Activated naive CD8-positive, alpha-beta T cell (primary cell): ENCODE results near the gene SPG11.
"Not testable (repeated sequence)": the region's sequence is repeated elsewhere in the genome, so short reads cannot be mapped to it uniquely, and the experiment has no call there.

ENCODE experiments used
- H3K27ac Mint-ChIP-seq: one replicate; pipeline ENCODE4 v1.8.0; 2021; ENCODE audit warnings: mixed read lengths
- H3K27me3 Mint-ChIP-seq: one replicate; pipeline ENCODE4 v1.8.0; 2021; ENCODE audit warnings: mixed read lengths
- H3K36me3 Mint-ChIP-seq: one replicate; pipeline ENCODE4 v1.8.0; 2021; ENCODE audit warnings: mixed read lengths
- H3K4me1 Mint-ChIP-seq: one replicate; pipeline ENCODE4 v1.8.0; 2021; ENCODE audit warnings: low read depth, mixed read lengths
- H3K4me3 Mint-ChIP-seq: one replicate; pipeline ENCODE4 v1.8.0; 2021; ENCODE audit warnings: mild to moderate bottlenecking, mixed read lengths
- H3K9me3 Mint-ChIP-seq: one replicate; pipeline ENCODE4 v1.8.0; 2021; ENCODE audit warnings: low read depth, mixed read lengths

SPG11 gene

GRCh38 chr15:44536962-44537734 is 126.3 kb downstream of the SPG11 start, which contains the start of gene EIF3J:
EIF3J (plus strand) TSS chr15:44537147; CDS start chr15:44537195, 48 bp downstream.
- peak within 1 kb of the TSS; percentile 94 for H3K4me3 Mint-ChIP-seq
- no peaks in the 10 kb centered on the region for H3K27me3 Mint-ChIP-seq
- peaks cover 17% of the 10 kb centered on the region for H3K36me3 Mint-ChIP-seq
- peak within 1 kb of the TSS; percentile 97 for H3K27ac Mint-ChIP-seq
- no peaks in the 10 kb centered on the region for H3K9me3 Mint-ChIP-seq
- H3K4me1 Mint-ChIP-seq: peaks cover 51% of the 10 kb centered on the region

DNA sequence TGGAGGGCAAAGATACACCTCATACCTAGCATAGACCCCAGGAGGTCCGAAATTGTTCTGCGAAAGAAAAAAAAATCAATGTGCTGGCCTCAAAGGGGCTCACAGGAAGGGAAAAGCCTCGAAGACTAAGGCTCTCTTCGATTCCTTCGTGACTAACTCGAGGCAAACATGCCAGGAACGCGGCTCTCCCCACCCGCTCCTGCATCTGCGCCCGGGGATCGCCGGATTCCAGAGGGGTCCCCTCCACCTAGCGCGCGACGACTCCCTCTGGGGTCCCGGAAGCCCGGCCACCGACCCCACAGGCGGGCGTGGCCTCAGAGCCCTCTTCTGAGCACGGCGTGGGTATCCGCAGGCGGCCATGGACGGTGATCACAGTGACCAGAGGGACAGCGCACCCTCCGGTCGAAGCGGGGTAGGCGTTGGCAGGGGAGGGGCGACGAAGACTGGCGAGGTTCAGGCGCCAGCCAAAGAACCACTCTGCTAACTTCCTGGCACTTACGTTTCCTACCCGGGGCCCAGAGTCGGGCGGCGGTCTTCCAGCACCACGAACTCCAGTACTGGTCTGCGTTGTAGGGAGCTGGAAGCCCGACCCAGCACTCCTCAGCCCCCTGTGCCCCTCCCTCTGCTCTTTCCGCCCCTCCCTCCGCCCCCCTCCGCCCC is 127.0 kb downstream of the SPG11 start:
- Mint-ChIP-seq H3K4me1 (peaks cover 44% of the 10 kb centered on the region), H3K27me3 (no peaks in the 10 kb centered on the region), H3K9me3 (no peaks in the 10 kb centered on the region), H3K4me3 (peak overlapping the region; percentile 94), H3K27ac (peak overlapping the region; percentile 97), H3K36me3 (peaks cover 13% of the 10 kb centered on the region)

GRCh38 chr15:44535523-44536301 is 127.8 kb downstream of the SPG11 start:
- peaks cover 40% of the 10 kb centered on the region for H3K4me1 Mint-ChIP-seq
- peaks cover 10% of the 10 kb centered on the region for H3K36me3 Mint-ChIP-seq
- H3K27me3 Mint-ChIP-seq: no peaks in the 10 kb centered on the region
- H3K27ac Mint-ChIP-seq: peak overlapping the region; percentile 97
- no peaks in the 10 kb centered on the region for H3K9me3 Mint-ChIP-seq
- peak overlapping the region; percentile 94 for H3K4me3 Mint-ChIP-seq

DNA sequence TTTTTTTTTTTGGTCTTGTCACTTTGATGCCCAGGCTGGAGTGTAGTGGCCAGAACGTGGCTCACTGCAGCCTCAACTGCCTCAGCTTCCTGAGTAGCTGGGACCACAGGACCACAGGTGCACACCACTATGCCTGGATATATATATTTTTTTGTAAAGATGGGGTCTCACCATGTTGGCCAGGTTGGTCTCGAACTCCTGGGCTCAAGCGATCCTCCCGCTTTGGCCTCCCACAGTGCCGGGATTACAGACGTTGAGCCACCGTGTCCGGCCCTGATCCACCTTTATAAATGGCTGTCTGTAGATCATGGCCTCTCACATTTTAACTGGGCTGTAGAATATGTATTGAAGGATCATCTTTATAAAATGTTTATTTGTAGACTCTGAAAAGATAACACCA is 128.4 kb downstream of the SPG11 start:
- peak overlapping the region; percentile 64 for H3K27ac Mint-ChIP-seq
- H3K4me3 Mint-ChIP-seq: peak overlapping the region; percentile 94
- H3K27me3 Mint-ChIP-seq: no peaks in the 10 kb centered on the region
- peaks cover 38% of the 10 kb centered on the region for H3K4me1 Mint-ChIP-seq
- no peaks in the 10 kb centered on the region for H3K9me3 Mint-ChIP-seq
- peaks cover 8% of the 10 kb centered on the region for H3K36me3 Mint-ChIP-seq

DNA sequence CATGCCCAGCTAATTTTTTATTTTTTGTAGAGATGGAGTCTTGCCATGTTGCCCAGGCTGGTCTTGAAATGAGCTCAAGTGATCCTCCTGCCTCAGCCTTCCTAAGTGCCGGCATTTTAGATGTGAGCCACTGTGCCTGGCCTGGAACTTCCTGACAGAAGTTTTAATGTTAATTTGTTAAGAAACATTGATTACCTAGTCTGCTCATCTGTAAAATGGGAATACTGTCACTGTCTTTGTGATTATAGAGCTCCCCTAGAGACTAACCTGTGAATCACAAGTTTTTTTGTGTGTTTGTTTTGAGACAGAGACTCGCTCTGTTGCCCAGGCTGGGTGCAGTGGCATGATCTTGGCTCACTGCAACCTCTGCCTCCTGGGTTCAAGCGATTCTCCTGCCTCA is 130.8 kb downstream of the SPG11 start:
- Mint-ChIP-seq H3K9me3 (no peaks in the 10 kb centered on the region), H3K27me3 (no peaks in the 10 kb centered on the region), H3K36me3 (no peaks in the 10 kb centered on the region), H3K4me1 (peaks cover 29% of the 10 kb centered on the region), H3K27ac (no peak overlapping the region), H3K4me3 (no peak overlapping the region)

DNA sequence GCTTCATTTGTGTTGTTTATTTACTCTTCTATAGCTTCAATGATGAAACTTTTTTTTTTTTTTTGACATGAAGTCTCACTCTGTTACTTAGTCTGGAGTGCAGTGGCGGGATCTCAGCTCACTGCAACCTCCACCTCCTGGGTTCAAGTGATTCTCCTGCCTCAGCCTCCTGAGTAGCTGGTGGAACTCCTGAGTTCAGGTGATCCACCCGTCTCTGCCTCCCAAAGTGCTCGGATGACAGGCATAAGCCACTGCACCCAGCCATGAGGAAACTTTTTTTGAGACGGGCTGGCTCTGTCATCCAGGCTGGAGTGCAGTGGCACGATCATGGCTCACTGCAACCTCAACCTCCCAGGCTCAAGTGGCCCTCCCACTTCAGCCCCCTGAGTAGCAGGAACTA is 131.2 kb downstream of the SPG11 start:
- peaks cover 29% of the 10 kb centered on the region for H3K4me1 Mint-ChIP-seq
- H3K27me3 Mint-ChIP-seq, H3K9me3 Mint-ChIP-seq, H3K27ac Mint-ChIP-seq, H3K36me3 Mint-ChIP-seq, H3K4me3 Mint-ChIP-seq: not testable (repeated sequence)

DNA sequence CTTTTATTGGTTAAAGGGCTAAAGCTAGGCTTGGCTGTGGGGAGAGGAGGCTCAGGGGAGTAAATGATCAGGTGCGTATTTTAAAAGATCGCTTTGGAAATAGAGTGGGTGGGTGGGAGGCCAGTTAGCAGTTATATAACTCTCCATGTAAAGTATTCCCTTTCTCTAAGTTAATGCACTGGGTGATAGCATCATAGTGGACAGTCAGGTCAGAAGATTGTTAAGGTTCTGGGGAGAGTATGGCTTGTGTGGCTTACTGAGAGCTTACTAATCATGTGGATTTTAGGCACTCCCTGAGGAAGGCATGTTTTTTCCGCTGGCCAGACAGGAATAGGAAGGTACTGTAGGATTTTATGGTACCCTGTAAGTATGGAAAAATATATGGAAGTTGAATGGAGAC is 132.8 kb downstream of the SPG11 start:
- Mint-ChIP-seq H3K27me3 (no peaks in the 10 kb centered on the region), H3K36me3 (no peaks in the 10 kb centered on the region), H3K4me1 (peaks cover 23% of the 10 kb centered on the region), H3K9me3 (no peaks in the 10 kb centered on the region), H3K27ac (peak overlapping the region; percentile 81), H3K4me3 (no peak overlapping the region)

DNA sequence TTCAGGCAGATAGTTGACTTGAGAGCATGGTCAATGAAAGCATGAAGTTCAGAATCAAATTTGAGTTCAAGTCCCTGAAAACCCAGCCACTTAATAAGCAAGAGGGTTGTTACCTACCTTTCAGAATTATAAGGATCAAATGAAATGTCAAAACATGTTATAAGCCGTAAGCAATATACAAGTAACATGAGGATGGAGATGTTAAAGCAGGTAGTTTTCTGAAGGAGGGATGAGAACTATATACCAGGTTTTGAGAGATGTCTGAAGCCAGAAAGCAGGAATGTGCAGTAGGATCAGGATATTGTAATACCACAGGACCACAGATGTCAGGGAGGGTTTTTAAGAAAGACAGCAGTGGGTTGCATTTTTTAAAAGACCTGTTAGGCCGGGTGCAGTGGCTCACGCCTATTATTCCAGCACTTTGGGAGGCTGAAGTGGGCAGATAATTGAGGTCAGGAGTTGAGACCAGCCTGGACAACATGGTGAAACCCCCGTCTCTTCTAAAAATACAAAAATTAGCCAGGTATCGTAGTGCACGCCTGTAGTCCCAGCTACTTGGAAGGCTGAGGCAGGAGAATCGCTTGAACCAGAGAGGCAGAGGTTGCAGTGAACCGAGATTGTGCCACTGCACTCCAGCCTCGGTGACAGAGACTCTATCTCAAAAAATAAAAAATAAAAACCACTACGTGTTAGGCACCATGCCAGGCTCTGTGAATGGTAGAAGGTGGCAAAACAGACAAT is 133.4 kb downstream of the SPG11 start:
- H3K27ac Mint-ChIP-seq: peak overlapping the region; percentile 81
- H3K36me3 Mint-ChIP-seq: no peaks in the 10 kb centered on the region
- no peaks in the 10 kb centered on the region for H3K27me3 Mint-ChIP-seq
- no peak overlapping the region for H3K4me3 Mint-ChIP-seq
- H3K9me3 Mint-ChIP-seq: no peaks in the 10 kb centered on the region
- peaks cover 19% of the 10 kb centered on the region for H3K4me1 Mint-ChIP-seq

- peak overlapping the region; percentile 76 for H3K27ac Mint-ChIP-seq
- no peak overlapping the region for H3K4me3 Mint-ChIP-seq
- no peaks in the 10 kb centered on the region for H3K36me3 Mint-ChIP-seq
- no peaks in the 10 kb centered on the region for H3K27me3 Mint-ChIP-seq
- no peaks in the 10 kb centered on the region for H3K9me3 Mint-ChIP-seq
- peaks cover 10% of the 10 kb centered on the region for H3K4me1 Mint-ChIP-seq
Measured at GRCh38 chr15:44527241-44527640, 136.2 kb downstream of the SPG11 start.

GRCh38 chr15:44525018-44525417 is 138.4 kb downstream of the SPG11 start:
- H3K4me1 Mint-ChIP-seq: peaks cover 3% of the 10 kb centered on the region
- no peaks in the 10 kb centered on the region for H3K9me3 Mint-ChIP-seq
- no peak overlapping the region for H3K4me3 Mint-ChIP-seq
- H3K27me3 Mint-ChIP-seq: no peaks in the 10 kb centered on the region
- H3K27ac Mint-ChIP-seq: peak overlapping the region; percentile 46
- no peaks in the 10 kb centered on the region for H3K36me3 Mint-ChIP-seq

- H3K36me3 Mint-ChIP-seq: peaks cover 2% of the 10 kb centered on the region
- H3K27ac Mint-ChIP-seq: no peak overlapping the region
- H3K27me3 Mint-ChIP-seq: no peaks in the 10 kb centered on the region
- no peak overlapping the region for H3K4me3 Mint-ChIP-seq
- H3K4me1 Mint-ChIP-seq: peaks cover 1% of the 10 kb centered on the region
- no peaks in the 10 kb centered on the region for H3K9me3 Mint-ChIP-seq
Measured at GRCh38 chr15:44519537-44519936, 143.9 kb downstream of the SPG11 start.

- no peaks in the 10 kb centered on the region for H3K27me3 Mint-ChIP-seq
- no peak overlapping the region for H3K4me3 Mint-ChIP-seq
- H3K27ac Mint-ChIP-seq: no peak overlapping the region
- H3K4me1 Mint-ChIP-seq: peaks cover 1% of the 10 kb centered on the region
- peaks cover 2% of the 10 kb centered on the region for H3K36me3 Mint-ChIP-seq
- no peaks in the 10 kb centered on the region for H3K9me3 Mint-ChIP-seq
Measured at GRCh38 chr15:44516436-44516835, 147.0 kb downstream of the SPG11 start.
